Measurements from ENCODE around the gene TMEM62. TPM values are rescaled to one million over a fixed set of nuclear protein-coding genes. Genes with fewer than 3 reads are reported as not detected.

TMEM62 gene
- total RNA-seq, 3 donors from 2014 or later = 43.2 to 61.6 (median 59.4) TPM

- Histone ChIP-seq H3K4me1 (peaks cover 0 to 5% of the 10 kb centered on the region in 2 donors), H3K27ac (no peak overlapping the region), H3K27me3 (no peaks in the 10 kb centered on the region), H3K36me3 (no peaks in the 10 kb centered on the region), H3K9me3 (no peaks in the 10 kb centered on the region), H3K4me3 (no peak overlapping the region)
- intact Hi-C loops (cut with DNase I; ENCODE audit: low total_unique reads) = no loop called here
- no peak for TF ChIP-seq CTCF (IDR thresholded peaks at IDR 0.05)
- no peak for DNase-seq (ENCODE audit: low spot score in 2 of 2)
These were observed 32.4 kb upstream of the TMEM62 start for GRCh38 chr15:43100971-43101370.

GRCh38 chr15:43102187-43102586 is 31.2 kb upstream of the TMEM62 start:
- TF ChIP-seq CTCF (IDR thresholded peaks at IDR 0.05) (no peak), POLR2AphosphoS5 (IDR thresholded peaks at IDR 0.05) (no peak), POLR2A (IDR thresholded peaks at IDR 0.05) (no peak)
- DNase-seq (ENCODE audit: low spot score in 2 of 2) = no peak
- Histone ChIP-seq H3K9me3 (no peaks in the 10 kb centered on the region), H3K27ac (no peak overlapping the region), H3K27me3 (no peaks in the 10 kb centered on the region), H3K4me1 (peaks cover 0 to 5% of the 10 kb centered on the region in 2 donors), H3K4me3 (no peak overlapping the region), H3K36me3 (no peaks in the 10 kb centered on the region)
- intact Hi-C loops (cut with DNase I; ENCODE audit: low total_unique reads) = no loop called here

- Histone ChIP-seq H3K27me3 (no peaks in the 10 kb centered on the region), H3K4me1 (peaks cover 0 to 5% of the 10 kb centered on the region in 2 donors), H3K36me3 (no peaks in the 10 kb centered on the region), H3K27ac (peak overlapping the region; percentile 60 to 93), H3K9me3 (no peaks in the 10 kb centered on the region), H3K4me3 (peak overlapping the region in 1 of 3 donors; percentile 20)
- TF ChIP-seq CTCF (IDR thresholded peaks at IDR 0.05) = no peak
- no peak for TF ChIP-seq POLR2A (IDR thresholded peaks at IDR 0.05)
- TF ChIP-seq POLR2AphosphoS5 (IDR thresholded peaks at IDR 0.05) = no peak
- DNase-seq (ENCODE audit: low spot score in 2 of 2) = no peak
- intact Hi-C loops (cut with DNase I; ENCODE audit: low total_unique reads) = no loop called here
These were observed 29.5 kb upstream of the TMEM62 start for GRCh38 chr15:43103907-43104306.

GRCh38 chr15:43104426-43104825 is 29.0 kb upstream of the TMEM62 start:
- intact Hi-C loops (cut with DNase I; ENCODE audit: low total_unique reads) = no loop called here
- Histone ChIP-seq H3K36me3 (no peaks in the 10 kb centered on the region), H3K27ac (peak overlapping the region; percentile 60 to 93), H3K4me3 (peak overlapping the region in 2 of 3 donors; percentile 79 to 84), H3K9me3 (no peaks in the 10 kb centered on the region), H3K27me3 (no peaks in the 10 kb centered on the region), H3K4me1 (peaks cover 0 to 5% of the 10 kb centered on the region in 2 donors)
- TF ChIP-seq CTCF (IDR thresholded peaks at IDR 0.05) = no peak
- no peak for TF ChIP-seq POLR2A (IDR thresholded peaks at IDR 0.05)
- no peak for TF ChIP-seq POLR2AphosphoS5 (IDR thresholded peaks at IDR 0.05)
- DNase-seq (ENCODE audit: low spot score in 2 of 2) = no peak

GRCh38 chr15:43105077-43105736 is 28.2 kb upstream of the TMEM62 start:
- Histone ChIP-seq H3K4me1 (peaks cover 0 to 5% of the 10 kb centered on the region in 2 donors), H3K36me3 (no peaks in the 10 kb centered on the region), H3K9me3 (no peaks in the 10 kb centered on the region), H3K27me3 (no peaks in the 10 kb centered on the region), H3K27ac (peak overlapping the region; percentile 90 to 93), H3K4me3 (peak overlapping the region; percentile 62 to 84 (median 79))
- intact Hi-C loops (cut with DNase I; ENCODE audit: low total_unique reads) = loop anchor here (5.0 kb wide), 1 partner anchor 233 kb away; no protein-coding TSS in a partner anchor
- no peak for TF ChIP-seq CTCF (IDR thresholded peaks at IDR 0.05)
- no peak for TF ChIP-seq POLR2AphosphoS5 (IDR thresholded peaks at IDR 0.05)
- TF ChIP-seq POLR2A (IDR thresholded peaks at IDR 0.05) = no peak
- no peak for DNase-seq (ENCODE audit: low spot score in 2 of 2)
